Trophoblast cell (in vitro differentiated cells and primary cell): ENCODE measurements around the gene LAMA2.

Experiments used
- DNase-seq, 2 donors: peaks; one replicate each; pipeline ENCODE4 v3.0.0-alpha.2; 2016
- H2AFZ ChIP-seq: 2 replicates; pipeline ENCODE4 v1.6.1; 2013; ENCODE audit warnings: low read length, moderate library complexity, mild to moderate bottlenecking; ENCODE audit not compliant: insufficient read depth, poor library complexity
- H2AK5ac ChIP-seq: 2 replicates; pipeline ENCODE4 v1.6.1; 2013; ENCODE audit warnings: mild to moderate bottlenecking, low read length
- H2BK120ac ChIP-seq: 2 replicates; pipeline ENCODE4 v1.6.1; 2013; ENCODE audit warnings: low read length, mild to moderate bottlenecking, moderate library complexity; ENCODE audit not compliant: insufficient read depth, poor library complexity
- H2BK12ac ChIP-seq: 2 replicates; pipeline ENCODE4 v1.6.1; 2013; ENCODE audit warnings: mild to moderate bottlenecking, low read length, moderate library complexity
- H2BK5ac ChIP-seq: 2 replicates; pipeline ENCODE4 v1.6.1; 2013; ENCODE audit warnings: low read length, low read depth, moderate library complexity, mild to moderate bottlenecking; ENCODE audit not compliant: poor library complexity
- H3K14ac ChIP-seq: 2 replicates; pipeline ENCODE4 v1.6.1; 2013; ENCODE audit warnings: mild to moderate bottlenecking, low read length
- H3K18ac ChIP-seq: 2 replicates; pipeline ENCODE4 v1.6.1; 2013; ENCODE audit warnings: mild to moderate bottlenecking, low read length
- H3K23ac ChIP-seq: 2 replicates; pipeline ENCODE4 v1.6.1; 2013; ENCODE audit warnings: low read length
- H3K27ac ChIP-seq: 2 replicates; pipeline ENCODE4 v1.5.1; 2013; ENCODE audit warnings: low read depth, mild to moderate bottlenecking, inconsistent platforms, low read length, moderate library complexity
- H3K27me3 ChIP-seq: 2 replicates; pipeline ENCODE4 v1.6.1; 2013; ENCODE audit warnings: inconsistent platforms, mild to moderate bottlenecking, low read length, moderate library complexity; ENCODE audit not compliant: insufficient read depth
- H3K36me3 ChIP-seq, 2 experiments: 1 replicate in 1 of 2; 2 replicates in 1 of 2; pipeline ENCODE4 v1.6.1; 2013; ENCODE audit warnings: low read length in 2 of 2, mild to moderate bottlenecking in 2 of 2, moderate library complexity in 1 of 2; ENCODE audit not compliant: insufficient read depth in 2 of 2, control insufficient read depth in 1 of 2
- H3K4ac ChIP-seq: 2 replicates; pipeline ENCODE4 v1.6.1; 2013; ENCODE audit warnings: low read depth, mild to moderate bottlenecking, low read length, moderate library complexity
- H3K4me1 ChIP-seq, 2 experiments: 1 replicate in 1 of 2; 2 replicates in 1 of 2; pipeline ENCODE4 v1.6.1; 2013; ENCODE audit warnings: low read length in 2 of 2, mild to moderate bottlenecking in 2 of 2, moderate library complexity in 1 of 2; ENCODE audit not compliant: insufficient read depth in 2 of 2, control insufficient read depth in 1 of 2
- H3K4me2 ChIP-seq: 2 replicates; pipeline ENCODE4 v1.6.1; 2013; ENCODE audit warnings: inconsistent platforms, mild to moderate bottlenecking, low read length, moderate library complexity
- H3K4me3 ChIP-seq: 2 replicates; pipeline ENCODE4 v1.5.1; 2013; ENCODE audit warnings: mild to moderate bottlenecking, low read depth, low read length, inconsistent platforms
- H3K79me1 ChIP-seq: one replicate; pipeline ENCODE4 v1.6.1; 2013; ENCODE audit warnings: low read length
- H3K79me2 ChIP-seq: 2 replicates; pipeline ENCODE4 v1.6.1; 2013; ENCODE audit warnings: low read length, mild to moderate bottlenecking; ENCODE audit not compliant: control insufficient read depth, insufficient read depth, poor library complexity
- H3K9ac ChIP-seq: 2 replicates; pipeline ENCODE4 v1.6.1; 2013; ENCODE audit warnings: mild to moderate bottlenecking, low read length
- H3K9me3 ChIP-seq: 2 replicates; pipeline ENCODE4 v1.6.1; 2013; ENCODE audit warnings: low read depth, mild to moderate bottlenecking, control low read depth, inconsistent platforms, low read length; ENCODE audit not compliant: insufficient read depth
- H4K12ac ChIP-seq: 2 replicates; pipeline ENCODE4 v1.6.1; 2013; ENCODE audit warnings: low read depth, mild to moderate bottlenecking, low read length, moderate library complexity
- H4K8ac ChIP-seq: 2 replicates; pipeline ENCODE4 v1.6.1; 2013; ENCODE audit warnings: low read depth, mild to moderate bottlenecking, low read length, moderate library complexity
- H4K91ac ChIP-seq: one replicate; pipeline ENCODE4 v1.6.1; 2013; ENCODE audit warnings: low read depth, mild to moderate bottlenecking, low read length, moderate library complexity
- WGBS: extraction: QIAGEN DNeasy Blood & Tissue Kit; methylation state at CpG from one replicate; pipeline ENCODE4 v1.1.7; 2013; ENCODE audit warnings: missing lambda C conversion rate; ENCODE audit not compliant: insufficient read length, insufficient coverage; ENCODE audit errors: extremely low coverage; 5-methylcytosine and 5-hydroxymethylcytosine counted together

Gene LAMA2

DNA sequence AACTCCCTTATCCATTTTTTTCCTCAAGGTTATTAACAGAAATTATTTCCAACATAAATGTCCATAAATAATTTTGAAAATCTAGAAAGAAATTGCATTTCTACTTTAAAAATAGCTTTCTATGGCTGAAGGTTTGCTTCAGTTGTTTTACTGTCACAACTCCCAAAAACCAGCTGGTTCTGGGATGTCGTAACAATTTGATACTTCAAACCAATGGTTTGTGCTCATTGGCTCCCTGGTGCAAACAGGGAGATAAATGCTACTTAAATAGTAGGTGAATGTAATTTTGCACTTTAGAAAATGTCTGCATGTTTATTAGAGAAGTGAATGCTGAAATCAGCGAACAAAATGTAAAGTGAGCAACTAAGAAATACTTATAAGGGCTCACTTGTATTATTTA lies 31.1 kb downstream of the LAMA2 start:
- H3K4ac ChIP-seq: no peak overlapping the region
- H3K9me3 ChIP-seq: no peaks in the 10 kb centered on the region
- H3K23ac ChIP-seq: no peak overlapping the region
- no peak overlapping the region for H4K12ac ChIP-seq
- H4K91ac ChIP-seq: no peak overlapping the region
- no peak overlapping the region for H3K14ac ChIP-seq
- H3K4me3 ChIP-seq: no peak overlapping the region
- no peaks in the 10 kb centered on the region for H3K79me1 ChIP-seq
- no CpG with 5 or more reads among the region's 2 CpGs for WGBS
- H2BK120ac ChIP-seq: no peak overlapping the region
- H3K79me2 ChIP-seq: no peaks in the 10 kb centered on the region
- H3K36me3 ChIP-seq: no peaks in the 10 kb centered on the region
- no peak overlapping the region for H4K8ac ChIP-seq
- no peak overlapping the region for H2BK5ac ChIP-seq
- no peak overlapping the region for H2AK5ac ChIP-seq
- no peak overlapping the region for H3K9ac ChIP-seq
- no peak for DNase-seq
- H3K27me3 ChIP-seq: no peaks in the 10 kb centered on the region
- H3K18ac ChIP-seq: no peak overlapping the region
- H2AFZ ChIP-seq: no peak overlapping the region
- no peak overlapping the region for H2BK12ac ChIP-seq
- H3K4me1 ChIP-seq: no peaks in the 10 kb centered on the region
- no peak overlapping the region for H3K27ac ChIP-seq
- H3K4me2 ChIP-seq: no peak overlapping the region

GRCh38 chr6:128918886-128919285 lies 35.9 kb downstream of the LAMA2 start:
- Histone ChIP-seq H2BK120ac (no peak overlapping the region), H4K12ac (no peak overlapping the region), H3K4me3 (no peak overlapping the region), H4K91ac (no peak overlapping the region), H2BK12ac (no peak overlapping the region), H3K4me2 (no peak overlapping the region), H2BK5ac (no peak overlapping the region), H3K27ac (no peak overlapping the region), H3K4ac (no peak overlapping the region), H3K27me3 (no peaks in the 10 kb centered on the region), H3K4me1 (no peaks in the 10 kb centered on the region), H3K79me2 (no peaks in the 10 kb centered on the region), H2AFZ (no peak overlapping the region), H3K9me3 (no peaks in the 10 kb centered on the region), H2AK5ac (no peak overlapping the region), H4K8ac (no peak overlapping the region), H3K18ac (no peak overlapping the region), H3K14ac (no peak overlapping the region), H3K9ac (no peak overlapping the region), H3K23ac (no peak overlapping the region), H3K79me1 (no peaks in the 10 kb centered on the region), H3K36me3 (no peaks in the 10 kb centered on the region)
- no CpG with 5 or more reads among the region's 2 CpGs for WGBS
- DNase-seq: no peak

DNA sequence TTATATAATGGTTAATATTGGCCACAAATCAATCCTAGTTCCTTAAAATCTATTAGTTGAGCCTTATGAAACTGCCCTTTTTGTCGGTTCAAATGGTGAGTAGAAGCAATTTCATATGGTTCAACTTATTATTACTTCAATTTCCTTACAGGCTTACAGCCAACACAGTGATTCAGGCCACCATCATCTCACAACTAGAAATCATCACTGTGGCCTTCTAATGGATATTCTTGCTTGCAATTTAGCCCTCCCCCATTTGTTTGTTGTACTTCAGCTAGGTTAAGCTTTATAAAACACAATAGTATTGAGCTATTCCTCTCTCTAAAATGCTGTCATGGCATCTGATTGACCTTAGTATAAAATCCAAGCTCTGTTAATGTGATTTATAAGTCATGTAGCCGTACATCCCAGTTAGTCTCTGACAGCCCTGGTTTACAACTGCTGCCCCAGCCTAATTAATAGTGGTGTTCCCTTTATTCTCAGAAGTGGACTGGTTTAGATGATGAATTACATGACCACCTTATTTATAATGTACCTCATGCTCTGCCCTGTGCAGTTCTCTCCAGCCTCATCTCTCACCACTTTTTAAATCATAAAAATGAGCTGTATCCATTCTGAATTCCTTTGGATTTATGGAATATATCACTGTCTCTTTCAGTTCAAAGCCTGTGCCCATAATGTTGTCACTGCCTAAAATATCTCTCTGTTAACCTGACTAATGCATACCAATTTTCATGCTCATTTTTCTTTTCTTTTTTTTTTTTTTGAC lies 36.7 kb downstream of the LAMA2 start:
- Histone ChIP-seq H4K12ac (no peak overlapping the region), H3K79me2 (no peaks in the 10 kb centered on the region), H2BK120ac (no peak overlapping the region), H3K4me3 (no peak overlapping the region), H4K91ac (no peak overlapping the region), H3K4me1 (no peaks in the 10 kb centered on the region), H3K27ac (no peak overlapping the region), H3K4ac (no peak overlapping the region), H4K8ac (no peak overlapping the region), H3K18ac (no peak overlapping the region), H3K79me1 (no peaks in the 10 kb centered on the region), H3K36me3 (no peaks in the 10 kb centered on the region), H2BK5ac (no peak overlapping the region), H2BK12ac (no peak overlapping the region), H3K4me2 (no peak overlapping the region), H3K9me3 (no peaks in the 10 kb centered on the region), H2AK5ac (no peak overlapping the region), H3K9ac (no peak overlapping the region), H3K27me3 (no peaks in the 10 kb centered on the region), H3K14ac (no peak overlapping the region), H2AFZ (no peak overlapping the region), H3K23ac (no peak overlapping the region)
- no CpG with 5 or more reads among the region's 2 CpGs for WGBS
- DNase-seq: no peak

DNA sequence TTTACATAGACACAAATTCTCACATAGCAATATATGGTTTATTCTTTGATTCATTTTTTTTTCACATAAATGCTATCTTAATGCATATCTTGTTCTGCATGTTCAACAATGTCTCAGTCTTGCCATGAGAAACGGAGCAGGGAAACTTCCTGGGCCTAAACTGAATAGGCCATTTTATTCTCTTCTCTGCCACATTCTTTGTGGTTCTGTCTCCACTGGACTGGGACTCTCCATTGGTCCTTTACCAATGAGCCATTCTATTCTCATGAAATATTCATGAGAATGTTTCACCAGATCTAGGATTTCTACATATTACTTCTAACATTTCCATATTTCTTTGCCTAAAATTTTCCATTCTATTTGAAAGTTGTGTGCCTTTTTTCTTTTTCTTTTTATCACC lies 42.8 kb downstream of the LAMA2 start:
- Histone ChIP-seq H3K36me3 (no peaks in the 10 kb centered on the region), H3K9ac (no peak overlapping the region), H2BK12ac (no peak overlapping the region), H2AK5ac (no peak overlapping the region), H2BK120ac (no peak overlapping the region), H3K4ac (no peak overlapping the region), H3K4me3 (no peak overlapping the region), H4K8ac (no peak overlapping the region), H4K91ac (no peak overlapping the region), H4K12ac (no peak overlapping the region), H3K14ac (no peak overlapping the region), H3K4me1 (no peaks in the 10 kb centered on the region), H2AFZ (no peak overlapping the region), H3K79me2 (no peaks in the 10 kb centered on the region), H3K18ac (no peak overlapping the region), H3K23ac (no peak overlapping the region), H3K79me1 (no peaks in the 10 kb centered on the region), H3K27me3 (no peaks in the 10 kb centered on the region), H3K4me2 (no peak overlapping the region), H3K27ac (no peak overlapping the region), H3K9me3 (no peaks in the 10 kb centered on the region), H2BK5ac (no peak overlapping the region)
- WGBS: no CpG with 5 or more reads among the region's 1 CpG
- DNase-seq: no peak
